Measurements from ENCODE around the gene SRD5A1.

Gene SRD5A1

DNA sequence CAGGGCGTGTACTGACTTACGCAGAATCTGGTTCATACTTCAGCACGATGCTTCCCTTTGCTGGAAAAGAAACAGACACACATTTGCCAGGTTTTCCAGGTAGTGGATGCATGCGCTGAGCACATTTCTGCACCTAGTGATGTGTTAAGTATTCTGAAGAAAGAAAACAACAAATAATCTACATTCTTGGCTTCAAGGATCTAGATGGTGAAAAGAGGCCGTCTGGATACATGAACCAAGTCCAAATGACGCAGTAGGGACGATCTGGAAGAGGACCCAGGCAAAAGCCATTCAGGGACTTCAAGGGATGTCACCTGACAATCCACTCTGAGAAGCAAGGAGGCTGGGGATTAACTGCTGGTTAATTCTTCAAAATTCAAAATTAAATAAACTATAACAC, 30.8 kb upstream of the SRD5A1 start:
- TF ChIP-seq, protein P1, sequence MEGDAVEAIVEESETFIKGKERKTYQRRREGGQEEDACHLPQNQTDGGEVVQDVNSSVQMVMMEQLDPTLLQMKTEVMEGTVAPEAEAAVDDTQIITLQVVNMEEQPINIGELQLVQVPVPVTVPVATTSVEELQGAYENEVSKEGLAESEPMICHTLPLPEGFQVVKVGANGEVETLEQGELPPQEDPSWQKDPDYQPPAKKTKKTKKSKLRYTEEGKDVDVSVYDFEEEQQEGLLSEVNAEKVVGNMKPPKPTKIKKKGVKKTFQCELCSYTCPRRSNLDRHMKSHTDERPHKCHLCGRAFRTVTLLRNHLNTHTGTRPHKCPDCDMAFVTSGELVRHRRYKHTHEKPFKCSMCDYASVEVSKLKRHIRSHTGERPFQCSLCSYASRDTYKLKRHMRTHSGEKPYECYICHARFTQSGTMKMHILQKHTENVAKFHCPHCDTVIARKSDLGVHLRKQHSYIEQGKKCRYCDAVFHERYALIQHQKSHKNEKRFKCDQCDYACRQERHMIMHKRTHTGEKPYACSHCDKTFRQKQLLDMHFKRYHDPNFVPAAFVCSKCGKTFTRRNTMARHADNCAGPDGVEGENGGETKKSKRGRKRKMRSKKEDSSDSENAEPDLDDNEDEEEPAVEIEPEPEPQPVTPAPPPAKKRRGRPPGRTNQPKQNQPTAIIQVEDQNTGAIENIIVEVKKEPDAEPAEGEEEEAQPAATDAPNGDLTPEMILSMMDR (IDR thresholded peaks at IDR 0.05; ENCODE audit: low read depth, low read length, missing control alignments): no peak
- no peak overlapping the region for H3K4me3 ChIP-seq (replicated peaks; ENCODE audit: low read depth, low read length)
- DNase-seq (ENCODE audit: extremely low read depth, low read depth): no peak

- DNase-seq (ENCODE audit: extremely low read depth, low read depth): no peak
- H3K4me3 ChIP-seq (replicated peaks; ENCODE audit: low read depth, low read length): no peak overlapping the region
- TF ChIP-seq, protein P1 (IDR thresholded peaks at IDR 0.05; ENCODE audit: low read depth, low read length, missing control alignments): no peak
These were observed 29.6 kb upstream of the SRD5A1 start for GRCh38 chr5:6603643-6604042.

DNA sequence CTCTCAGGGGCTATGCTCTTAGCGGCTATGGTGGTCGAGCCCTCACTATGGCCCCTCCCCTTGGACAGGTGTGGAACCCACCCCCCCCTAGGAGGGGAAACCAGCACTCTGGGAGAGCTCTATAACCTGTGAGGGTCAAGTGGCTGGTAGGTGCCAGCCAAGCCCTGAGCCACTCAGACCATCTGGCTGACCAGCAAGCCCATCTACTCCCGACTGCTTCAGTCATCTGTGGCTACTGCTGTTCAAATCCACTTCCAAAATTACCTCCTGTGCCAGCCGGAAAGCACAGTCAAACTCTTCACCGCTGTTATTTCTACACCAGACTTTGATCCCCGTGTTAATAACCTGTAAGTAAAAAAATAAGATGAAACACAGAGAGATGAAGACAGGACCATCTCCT, 28.9 kb upstream of the SRD5A1 start:
- no peak for DNase-seq (ENCODE audit: extremely low read depth, low read depth)
- TF ChIP-seq, protein P1 (IDR thresholded peaks at IDR 0.05; ENCODE audit: low read depth, low read length, missing control alignments): no peak
- no peak overlapping the region for H3K4me3 ChIP-seq (replicated peaks; ENCODE audit: low read depth, low read length)

GRCh38 chr5:6604946-6605345, 28.3 kb upstream of the SRD5A1 start:
- TF ChIP-seq, protein P1 (IDR thresholded peaks at IDR 0.05; ENCODE audit: low read depth, low read length, missing control alignments): no peak
- no peak for DNase-seq (ENCODE audit: extremely low read depth, low read depth)
- H3K4me3 ChIP-seq (replicated peaks; ENCODE audit: low read depth, low read length): no peak overlapping the region

- no peak for DNase-seq (ENCODE audit: extremely low read depth, low read depth)
- H3K4me3 ChIP-seq (replicated peaks; ENCODE audit: low read depth, low read length): no peak overlapping the region
- TF ChIP-seq, protein P1 (IDR thresholded peaks at IDR 0.05; ENCODE audit: low read depth, low read length, missing control alignments): no peak
These were observed 26.2 kb upstream of the SRD5A1 start for GRCh38 chr5:6606884-6607558.

GRCh38 chr5:6607559-6607936, 25.7 kb upstream of the SRD5A1 start:
- no peak for DNase-seq (ENCODE audit: extremely low read depth, low read depth)
- no peak overlapping the region for H3K4me3 ChIP-seq (replicated peaks; ENCODE audit: low read depth, low read length)
- TF ChIP-seq, protein P1 (IDR thresholded peaks at IDR 0.05; ENCODE audit: low read depth, low read length, missing control alignments): no peak

- DNase-seq (ENCODE audit: extremely low read depth, low read depth): no peak
- TF ChIP-seq, protein P1 (IDR thresholded peaks at IDR 0.05; ENCODE audit: low read depth, low read length, missing control alignments): no peak
- no peak overlapping the region for H3K4me3 ChIP-seq (replicated peaks; ENCODE audit: low read depth, low read length)
These were observed 25.2 kb upstream of the SRD5A1 start for GRCh38 chr5:6608016-6608415.

All from HFF-Myc (cell line).